OCI-LY7 (cell line): Measurements from ENCODE around the gene DPYSL4. TPM values are rescaled to one million over a fixed set of nuclear protein-coding genes. Genes with fewer than 3 reads are reported as not detected.

Source experiments
- BruUV-seq: library from RNA; stranded (reverse); fragments of 400-500 nt; replicated peaks from 2 replicates; lab custom pipeline; 2021; lab: Mats Ljungman, UMichigan
- CTCF ChIA-PET: fragments of 300-600 bp; sonication (Branson Sonifier 250); formaldehyde crosslinking; loops from one replicate; lab custom pipeline; 2022; ENCODE audit warnings: antibody characterized with exemption; ENCODE audit not compliant: unreplicated experiment; lab: Charles Lee
- POLR2A ChIA-PET: fragments of 300-600 bp; sonication (Branson Sonifier 250); formaldehyde crosslinking; loops from one replicate; lab custom pipeline; 2022; ENCODE audit warnings: antibody characterized with exemption; lab: Charles Lee
- DNase-seq: peaks from one replicate; pipeline ENCODE4 v3.0.0-alpha.2; 2015; ENCODE audit warnings: low spot score
- H2AFZ ChIP-seq: fragments of 200-600 bp; sonication (generic), shearing (Covaris generic); 2 replicates; pipeline ENCODE4 v1.6.1; 2014; ENCODE audit warnings: mild to moderate bottlenecking, antibody characterized with exemption, low read length, moderate library complexity
- H3K27ac ChIP-seq: fragments of 200-600 bp; sonication (generic); 2 replicates; pipeline ENCODE4 v1.5.1; 2014; ENCODE audit warnings: mixed run types, low read depth, mild to moderate bottlenecking, moderate library complexity, low read length, inconsistent platforms; ENCODE audit not compliant: poor library complexity, severe bottlenecking
- H3K36me3 ChIP-seq: fragments of 200-600 bp; sonication (generic); 2 replicates; pipeline ENCODE4 v1.6.1; 2014; ENCODE audit warnings: mild to moderate bottlenecking, antibody characterized with exemption, low read length, moderate library complexity, mixed read lengths; ENCODE audit not compliant: insufficient read depth
- H3K4me1 ChIP-seq: fragments of 200-600 bp; sonication (generic); 2 replicates; pipeline ENCODE4 v1.5.1; 2014; ENCODE audit warnings: mild to moderate bottlenecking, low read length; ENCODE audit not compliant: insufficient read depth, poor library complexity, severe bottlenecking
- H3K4me2 ChIP-seq: fragments of 200-600 bp; sonication (generic); 2 replicates; pipeline ENCODE4 v1.6.1; 2014; ENCODE audit warnings: mild to moderate bottlenecking, low read length
- H3K4me3 ChIP-seq: fragments of 200-600 bp; sonication (generic); 2 replicates; pipeline ENCODE4 v1.5.1; 2014; ENCODE audit warnings: mild to moderate bottlenecking, low read depth, low read length; ENCODE audit not compliant: poor library complexity, severe bottlenecking
- H3K79me2 ChIP-seq: fragments of 200-600 bp; sonication (generic); 2 replicates; pipeline ENCODE4 v1.6.1; 2016; ENCODE audit warnings: low read depth, mild to moderate bottlenecking, low read length, moderate library complexity, mixed read lengths; ENCODE audit not compliant: insufficient read depth
- H3K9me2 ChIP-seq: fragments of 200-600 bp; sonication (generic); 2 replicates; pipeline ENCODE4 v1.6.1; 2016; ENCODE audit warnings: mild to moderate bottlenecking, low read length, mixed read lengths; ENCODE audit not compliant: insufficient read depth
- H3K9me3 ChIP-seq: fragments of 200-600 bp; sonication (generic); 2 replicates; pipeline ENCODE4 v1.6.1; 2014; ENCODE audit warnings: mild to moderate bottlenecking, mixed run types, low read length, mixed read lengths
- H4K20me1 ChIP-seq: fragments of 200-600 bp; sonication (generic); 2 replicates; pipeline ENCODE4 v1.6.1; 2014; ENCODE audit warnings: mild to moderate bottlenecking, antibody characterized with exemption, low read length, moderate library complexity, mixed read lengths; ENCODE audit not compliant: insufficient read depth
- CTCF ChIP-seq: fragments of 200-600 bp; sonication (generic); conservative IDR thresholded peaks from 2 replicates; pipeline ENCODE4 v1.5.1; 2014; ENCODE audit warnings: mild to moderate bottlenecking, antibody characterized with exemption, low read length, moderate library complexity, mixed read lengths
- EZH2phosphoT487 ChIP-seq: fragments of 200-600 bp; sonication (generic); IDR thresholded peaks from 2 replicates; pipeline ENCODE4 v1.6.1; 2018; ENCODE audit warnings: low read depth, borderline replicate concordance, mild to moderate bottlenecking, mixed run types, antibody characterized with exemption, low read length, moderate library complexity, mixed read lengths
- intact Hi-C: fragments of 100-400 bp; cut with micrococcal nuclease; formaldehyde crosslinking; loops from one replicate; pipeline ENCODE4 v1.10.0; 2022; ENCODE audit not compliant: unreplicated experiment
- total RNA-seq, 2 experiments: library from RNA; depleted of rRNA in 1 of 2; stranded (reverse); fragments of >200 nt in 1 of 2; shearing (Covaris generic) in 1 of 2; gene quantifications; 2 replicates each; pipeline ENCODE4 v1.2.3, GENCODE V29; 2014 to 2022

DPYSL4 gene
- total RNA-seq, 2 experiments from 2014 or later: not detected

- ChIA-PET POLR2A (no interaction called here), CTCF (no interaction called here)
- BruUV-seq: no TSS peak
- Histone ChIP-seq H3K4me3 (no peak overlapping the region), H2AFZ (no peak overlapping the region), H4K20me1 (no peaks in the 10 kb centered on the region), H3K9me2 (no peaks in the 10 kb centered on the region), H3K79me2 (no peaks in the 10 kb centered on the region), H3K4me1 (no peaks in the 10 kb centered on the region), H3K4me2 (no peak overlapping the region), H3K36me3 (no peaks in the 10 kb centered on the region), H3K9me3 (no peaks in the 10 kb centered on the region), H3K27ac (no peak overlapping the region)
- intact Hi-C loops: loop anchor here (1.0 to 10.0 kb wide), 2 partner anchors 129 to 232 kb away; no protein-coding TSS in a partner anchor
- peak; percentile 17 for DNase-seq
- TF ChIP-seq EZH2phosphoT487 (no peak), CTCF (peak; percentile 37; the same call in 1 of the 2 replicates)
These were observed 36.4 kb downstream of the DPYSL4 start for GRCh38 chr10:132223156-132223590.

GRCh38 chr10:132223611-132224342, 37.0 kb downstream of the DPYSL4 start:
- intact Hi-C loops: loop anchor here (1.0 to 10.0 kb wide), 2 partner anchors 129 to 231 kb away; no protein-coding TSS in a partner anchor
- Histone ChIP-seq H3K79me2 (no peaks in the 10 kb centered on the region), H3K4me2 (no peak overlapping the region), H3K4me1 (no peaks in the 10 kb centered on the region), H3K36me3 (no peaks in the 10 kb centered on the region), H3K27ac (no peak overlapping the region), H3K9me3 (no peaks in the 10 kb centered on the region), H4K20me1 (no peaks in the 10 kb centered on the region), H2AFZ (no peak overlapping the region), H3K9me2 (no peaks in the 10 kb centered on the region), H3K4me3 (no peak overlapping the region)
- no peak for DNase-seq
- TF ChIP-seq CTCF: no peak
- TF ChIP-seq EZH2phosphoT487: no peak
- no TSS peak for BruUV-seq
- CTCF ChIA-PET: no interaction called here
- POLR2A ChIA-PET: no interaction called here
